Suprapubic skin (tissue), 4 donors: ENCODE results near the gene DDR1. TPM values are rescaled to one million over a fixed set of nuclear protein-coding genes. Genes with fewer than 3 reads are reported as not detected.

Experiments used
- DNase-seq, 2 donors: peaks; one replicate each; pipeline ENCODE4 v3.0.0-alpha.2; 2019; ENCODE audit warnings: low spot score in 2 of 2
- H3K27ac ChIP-seq: fragments of 200-600 bp; sonication (generic); one replicate; pipeline ENCODE4 v1.5.1; 2019
- H3K27me3 ChIP-seq: fragments of 200-600 bp; sonication (generic); one replicate; pipeline ENCODE4 v1.5.1; 2019
- H3K36me3 ChIP-seq: fragments of 200-600 bp; sonication (generic); one replicate; pipeline ENCODE4 v1.5.1; 2019
- H3K4me1 ChIP-seq: fragments of 200-600 bp; sonication (generic); one replicate; pipeline ENCODE4 v1.5.1; 2019
- H3K4me3 ChIP-seq: fragments of 200-600 bp; sonication (generic); one replicate; pipeline ENCODE4 v1.5.1; 2019; ENCODE audit warnings: mild to moderate bottlenecking
- H3K9me3 ChIP-seq: fragments of 200-600 bp; sonication (generic); one replicate; pipeline ENCODE4 v1.5.1; 2019
- CTCF ChIP-seq, 2 donors: fragments of 200-600 bp in 1 of 2; fragments of 450-650 bp in 1 of 2; sonication (generic) in 1 of 2; IDR thresholded peaks; one replicate each; pipeline ENCODE4 v1.5.1; 2016 to 2019; ENCODE audit warnings: antibody characterized with exemption in 2 of 2, mild to moderate bottlenecking in 1 of 2, moderate library complexity in 1 of 2
- EP300 ChIP-seq: sonication (generic); formaldehyde crosslinking; IDR thresholded peaks from one replicate; pipeline ENCODE4 v1.6.1; 2017; ENCODE audit warnings: antibody characterized with exemption
- POLR2A ChIP-seq, 2 donors: fragments of 450-650 bp; IDR thresholded peaks; one replicate each; pipeline ENCODE4 v1.6.1; 2017; ENCODE audit warnings: antibody characterized with exemption in 2 of 2, mild to moderate bottlenecking in 2 of 2, moderate library complexity in 2 of 2
- POLR2AphosphoS5 ChIP-seq, 3 donors: sonication (generic); formaldehyde crosslinking; IDR thresholded peaks; one replicate each; pipeline ENCODE4 v1.6.1; 2017; ENCODE audit warnings: antibody characterized with exemption in 3 of 3
- WGBS: methylation state at CpG from one replicate; pipeline ENCODE4 v1.1.5; 2018; 5-methylcytosine and 5-hydroxymethylcytosine counted together
- total RNA-seq, 4 donors: library from RNA; depleted of rRNA; stranded (reverse); fragments of >200 nt; gene quantifications; one replicate each; pipeline ENCODE4 v1.1.0, GENCODE V29; 2016

Gene DDR1
- total RNA-seq, 4 donors from 2014 or later, result 161 to 210 (median 188) TPM

DNA sequence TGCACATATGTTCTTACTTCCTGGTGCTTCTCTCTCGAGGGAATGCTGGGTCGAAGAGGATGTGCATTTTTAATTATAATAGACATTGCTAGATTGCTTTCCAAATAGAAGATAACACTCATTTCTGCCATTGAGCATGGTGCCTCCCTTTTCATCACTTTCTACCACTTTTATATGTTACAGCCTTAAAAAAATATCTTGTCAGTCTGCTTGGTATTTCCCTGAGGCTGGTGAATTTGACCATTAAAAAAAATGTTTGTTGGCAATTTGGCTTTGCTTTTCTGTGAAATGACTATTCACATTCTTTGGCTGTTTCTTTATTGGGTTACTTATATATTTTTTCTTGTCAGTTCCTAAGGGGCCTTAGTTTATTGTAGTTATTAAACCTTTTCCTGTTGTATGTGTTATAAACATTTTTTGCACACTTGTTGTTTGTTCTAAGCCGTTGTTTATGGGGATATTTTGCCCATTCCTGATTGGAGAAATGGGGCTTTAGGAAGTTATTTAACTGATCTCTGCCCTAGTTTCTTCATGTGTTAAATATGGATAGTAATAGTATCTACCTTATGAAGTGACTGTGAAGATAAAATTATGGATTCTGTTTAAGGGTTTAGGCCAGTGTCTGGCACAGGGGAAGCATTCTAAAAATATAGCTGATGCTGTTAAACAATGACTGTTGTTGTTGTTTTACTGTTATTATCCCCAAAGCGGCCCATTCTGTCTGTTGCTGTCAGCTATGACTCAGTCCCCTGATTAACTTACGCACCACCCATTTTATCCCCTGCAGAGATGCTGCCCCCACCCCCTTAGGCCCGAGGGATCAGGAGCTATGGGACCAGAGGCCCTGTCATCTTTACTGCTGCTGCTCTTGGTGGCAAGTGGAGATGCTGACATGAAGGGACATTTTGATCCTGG, 3.8 kb downstream of the DDR1 start:
- Histone ChIP-seq H3K27me3 (no peaks in the 10 kb centered on the region), H3K4me1 (peaks cover 68% of the 10 kb centered on the region), H3K9me3 (no peaks in the 10 kb centered on the region), H3K27ac (peak overlapping the region; percentile 5), H3K36me3 (peaks cover 44% of the 10 kb centered on the region), H3K4me3 (no peak overlapping the region)
- WGBS, result 43% methylated on average over 6 of the region's 6 CpGs
- DNase-seq, result no peak
- TF ChIP-seq POLR2AphosphoS5 (IDR thresholded peaks at IDR 0.05) (no peak), EP300 (no peak), CTCF (IDR thresholded peaks at IDR 0.05) (no peak), POLR2A (IDR thresholded peaks at IDR 0.05) (no peak)

DNA sequence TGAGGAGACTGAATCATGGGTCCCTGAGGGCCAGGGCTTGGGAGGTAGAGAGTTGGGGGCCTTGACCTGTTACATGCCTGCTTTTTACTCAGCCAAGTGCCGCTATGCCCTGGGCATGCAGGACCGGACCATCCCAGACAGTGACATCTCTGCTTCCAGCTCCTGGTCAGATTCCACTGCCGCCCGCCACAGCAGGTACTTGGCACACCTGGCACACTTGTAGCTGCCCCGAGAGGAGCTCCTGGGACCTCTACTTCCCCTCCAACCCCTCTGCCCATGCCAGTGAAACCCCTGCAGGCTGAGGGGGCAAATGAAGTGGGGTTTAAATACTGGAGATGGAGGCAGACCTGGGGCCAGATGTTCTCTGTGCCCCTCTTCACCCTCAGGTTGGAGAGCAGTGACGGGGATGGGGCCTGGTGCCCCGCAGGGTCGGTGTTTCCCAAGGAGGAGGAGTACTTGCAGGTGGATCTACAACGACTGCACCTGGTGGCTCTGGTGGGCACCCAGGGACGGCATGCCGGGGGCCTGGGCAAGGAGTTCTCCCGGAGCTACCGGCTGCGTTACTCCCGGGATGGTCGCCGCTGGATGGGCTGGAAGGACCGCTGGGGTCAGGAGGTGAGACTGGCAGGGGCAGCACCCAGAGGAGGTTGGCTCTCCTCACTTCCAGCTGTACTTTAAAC, 4.6 kb downstream of the DDR1 start:
- no peak overlapping the region for H3K27ac ChIP-seq
- no peak overlapping the region for H3K4me3 ChIP-seq
- 89% methylated on average over 3 of the region's 18 CpGs for WGBS
- TF ChIP-seq CTCF (IDR thresholded peaks at IDR 0.05) (no peak), EP300 (no peak), POLR2A (IDR thresholded peaks at IDR 0.05) (no peak), POLR2AphosphoS5 (IDR thresholded peaks at IDR 0.05) (no peak)
- H3K36me3 ChIP-seq, result peaks cover 52% of the 10 kb centered on the region
- DNase-seq, result no peak
- H3K4me1 ChIP-seq, result peaks cover 60% of the 10 kb centered on the region
- no peaks in the 10 kb centered on the region for H3K9me3 ChIP-seq
- no peaks in the 10 kb centered on the region for H3K27me3 ChIP-seq

DNA sequence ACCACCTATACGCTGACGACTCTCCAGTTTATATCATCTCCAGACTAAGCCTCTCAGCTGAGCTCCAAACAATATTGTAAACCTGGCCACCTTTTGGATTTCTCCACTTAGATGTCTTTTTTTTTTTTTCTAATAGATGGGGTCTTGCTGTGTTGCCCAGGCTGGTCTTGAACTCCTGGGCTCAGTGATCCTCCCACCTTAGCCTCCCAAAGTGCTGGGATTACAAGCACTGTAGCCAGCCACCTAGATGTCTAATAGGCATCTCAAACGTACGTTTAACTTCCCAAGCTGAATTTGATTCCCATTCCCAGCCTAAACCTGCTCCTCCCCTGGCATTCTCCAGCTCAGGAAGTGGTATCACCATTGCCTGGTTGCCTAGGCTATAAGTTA, 5.2 kb downstream of the DDR1 start:
- Histone ChIP-seq H3K36me3 (peaks cover 57% of the 10 kb centered on the region), H3K4me3 (no peak overlapping the region), H3K4me1 (peaks cover 60% of the 10 kb centered on the region), H3K9me3 (no peaks in the 10 kb centered on the region), H3K27ac (peak overlapping the region; percentile 0), H3K27me3 (no peaks in the 10 kb centered on the region)
- no peak for DNase-seq
- TF ChIP-seq CTCF (IDR thresholded peaks at IDR 0.05), result no peak
- no peak for TF ChIP-seq POLR2A (IDR thresholded peaks at IDR 0.05)
- TF ChIP-seq POLR2AphosphoS5 (IDR thresholded peaks at IDR 0.05), result no peak
- WGBS, result 62% methylated on average over 4 of the region's 4 CpGs

GRCh38 chr6:30889921-30890645, 5.8 kb downstream of the DDR1 start:
- no peak for TF ChIP-seq POLR2A (IDR thresholded peaks at IDR 0.05)
- TF ChIP-seq CTCF (IDR thresholded peaks at IDR 0.05), result no peak
- TF ChIP-seq POLR2AphosphoS5 (IDR thresholded peaks at IDR 0.05), result no peak
- no peak for TF ChIP-seq EP300
- peaks cover 56% of the 10 kb centered on the region for H3K4me1 ChIP-seq
- WGBS, result 66% methylated on average over 14 of the region's 14 CpGs
- H3K36me3 ChIP-seq, result peaks cover 63% of the 10 kb centered on the region
- no peaks in the 10 kb centered on the region for H3K9me3 ChIP-seq
- H3K27ac ChIP-seq, result peak overlapping the region; percentile 34
- no peak for DNase-seq
- no peak overlapping the region for H3K4me3 ChIP-seq
- H3K27me3 ChIP-seq, result no peaks in the 10 kb centered on the region
